ENCODE measurements around the gene TUT1.

TUT1 gene

GRCh38 chr11:62548545-62549335 is 42.6 kb downstream of the TUT1 start:
- Histone ChIP-seq H3K4me1 (ENCODE audit: insufficient read depth, low read length) (peaks cover 25% of the 10 kb centered on the region), H3K9me3 (ENCODE audit: control insufficient read depth, insufficient read depth, low read length) (no peaks in the 10 kb centered on the region), H3K9ac (ENCODE audit: low read depth, low read length) (no peak overlapping the region), H3K36me3 (ENCODE audit: insufficient read depth, low read length) (no peaks in the 10 kb centered on the region)

GRCh38 chr11:62547691-62548281 is 43.5 kb downstream of the TUT1 start:
- Histone ChIP-seq H3K36me3 (ENCODE audit: insufficient read depth, low read length) (no peaks in the 10 kb centered on the region), H3K4me1 (ENCODE audit: insufficient read depth, low read length) (peaks cover 23% of the 10 kb centered on the region), H3K9ac (ENCODE audit: low read depth, low read length) (peak overlapping the region; percentile 74; the same call in 1 of the 2 replicates), H3K9me3 (ENCODE audit: control insufficient read depth, insufficient read depth, low read length) (no peaks in the 10 kb centered on the region)

GRCh38 chr11:62546929-62547625 is 44.2 kb downstream of the TUT1 start:
- H3K36me3 ChIP-seq (ENCODE audit: insufficient read depth, low read length) = no peaks in the 10 kb centered on the region
- H3K9ac ChIP-seq (ENCODE audit: low read depth, low read length) = peak overlapping the region; percentile 74
- no peaks in the 10 kb centered on the region for H3K9me3 ChIP-seq (ENCODE audit: control insufficient read depth, insufficient read depth, low read length)
- H3K4me1 ChIP-seq (ENCODE audit: insufficient read depth, low read length) = peaks cover 17% of the 10 kb centered on the region

GRCh38 chr11:62546244-62546928 is 44.9 kb downstream of the TUT1 start, which contains the start of gene AHNAK:
AHNAK (minus strand) TSS chr11:62546806; CDS start chr11:62536098, 10,708 bp downstream.
- Histone ChIP-seq H3K36me3 (ENCODE audit: insufficient read depth, low read length) (no peaks in the 10 kb centered on the region), H3K4me1 (ENCODE audit: insufficient read depth, low read length) (peaks cover 14% of the 10 kb centered on the region), H3K9me3 (ENCODE audit: control insufficient read depth, insufficient read depth, low read length) (no peaks in the 10 kb centered on the region), H3K9ac (ENCODE audit: low read depth, low read length) (peak within 1 kb of the TSS; percentile 74)

- no peaks in the 10 kb centered on the region for H3K9me3 ChIP-seq (ENCODE audit: control insufficient read depth, insufficient read depth, low read length)
- peak overlapping the region; percentile 64 for H3K9ac ChIP-seq (ENCODE audit: low read depth, low read length)
- H3K4me1 ChIP-seq (ENCODE audit: insufficient read depth, low read length) = peaks cover 17% of the 10 kb centered on the region
- H3K36me3 ChIP-seq (ENCODE audit: insufficient read depth, low read length) = no peaks in the 10 kb centered on the region
Observed at GRCh38 chr11:62545437-62546243, 45.7 kb downstream of the TUT1 start.

GRCh38 chr11:62544581-62545436 is 46.5 kb downstream of the TUT1 start:
- H3K36me3 ChIP-seq (ENCODE audit: insufficient read depth, low read length) = no peaks in the 10 kb centered on the region
- peaks cover 18% of the 10 kb centered on the region for H3K4me1 ChIP-seq (ENCODE audit: insufficient read depth, low read length)
- H3K9ac ChIP-seq (ENCODE audit: low read depth, low read length) = peak overlapping the region; percentile 64
- H3K9me3 ChIP-seq (ENCODE audit: control insufficient read depth, insufficient read depth, low read length) = no peaks in the 10 kb centered on the region

GRCh38 chr11:62543680-62544444 is 47.5 kb downstream of the TUT1 start:
- Histone ChIP-seq H3K4me1 (ENCODE audit: insufficient read depth, low read length) (peaks cover 27% of the 10 kb centered on the region), H3K36me3 (ENCODE audit: insufficient read depth, low read length) (no peaks in the 10 kb centered on the region), H3K9me3 (ENCODE audit: control insufficient read depth, insufficient read depth, low read length) (no peaks in the 10 kb centered on the region), H3K9ac (ENCODE audit: low read depth, low read length) (peak overlapping the region; percentile 64; the same call in 1 of the 2 replicates)

- Histone ChIP-seq H3K9ac (ENCODE audit: low read depth, low read length) (peak overlapping the region; percentile 19; the same call in 1 of the 2 replicates), H3K9me3 (ENCODE audit: control insufficient read depth, insufficient read depth, low read length) (no peaks in the 10 kb centered on the region), H3K4me1 (ENCODE audit: insufficient read depth, low read length) (peaks cover 28% of the 10 kb centered on the region), H3K36me3 (ENCODE audit: insufficient read depth, low read length) (no peaks in the 10 kb centered on the region)
Observed at GRCh38 chr11:62542750-62543567, 48.4 kb downstream of the TUT1 start.

GRCh38 chr11:62542111-62542745 is 49.1 kb downstream of the TUT1 start:
- Histone ChIP-seq H3K9me3 (ENCODE audit: control insufficient read depth, insufficient read depth, low read length) (no peaks in the 10 kb centered on the region), H3K4me1 (ENCODE audit: insufficient read depth, low read length) (peaks cover 23% of the 10 kb centered on the region), H3K36me3 (ENCODE audit: insufficient read depth, low read length) (no peaks in the 10 kb centered on the region), H3K9ac (ENCODE audit: low read depth, low read length) (peak overlapping the region; percentile 9; the same call in 1 of the 2 replicates)

GRCh38 chr11:62540804-62541701 is 50.3 kb downstream of the TUT1 start:
- Histone ChIP-seq H3K9me3 (ENCODE audit: control insufficient read depth, insufficient read depth, low read length) (no peaks in the 10 kb centered on the region), H3K4me1 (ENCODE audit: insufficient read depth, low read length) (peaks cover 23% of the 10 kb centered on the region), H3K36me3 (ENCODE audit: insufficient read depth, low read length) (no peaks in the 10 kb centered on the region), H3K9ac (ENCODE audit: low read depth, low read length) (no peak overlapping the region)

All from ES-I3 (cell line).